ENCODE measurements around the gene LYRM4. TPM values are rescaled to one million over a fixed set of nuclear protein-coding genes. Genes with fewer than 3 reads are reported as not detected.
"Not testable (repeated sequence)": the region's sequence is repeated elsewhere in the genome, so short reads cannot be mapped to it uniquely, and the experiment has no call there.

LYRM4 gene
- total and polyA plus RNA-seq, 2 donors, result 20.6 to 20.8 TPM

DNA sequence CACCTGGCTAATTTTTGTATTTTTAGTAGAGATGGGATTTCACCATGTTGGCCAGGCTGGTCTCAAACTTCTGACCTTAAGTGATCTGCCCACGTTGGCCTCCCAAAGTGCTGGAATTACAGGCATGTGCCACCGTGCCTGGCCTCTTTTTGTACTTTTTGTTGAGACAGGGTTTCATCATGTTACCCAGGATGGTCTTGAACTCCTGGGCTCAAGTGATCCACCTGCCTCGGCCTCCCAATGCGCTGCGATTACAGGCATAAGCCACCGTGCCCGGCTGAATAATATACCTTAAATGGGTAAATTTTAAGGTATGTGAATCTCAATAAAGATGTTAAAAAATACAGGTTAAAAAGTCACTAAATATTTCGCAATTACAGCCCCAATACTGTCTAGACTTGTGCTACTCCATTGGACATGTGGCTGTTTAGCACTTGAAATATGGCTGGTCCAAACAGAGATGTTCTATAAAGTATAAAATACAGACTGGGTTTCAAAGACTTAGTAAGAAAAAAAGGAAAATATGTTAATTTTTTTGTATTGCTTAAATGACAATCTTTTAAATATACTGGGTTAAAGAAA is 133.6 kb downstream of the LYRM4 start:
- no peak overlapping the region for H3K4me3 ChIP-seq (ENCODE audit: low read depth, low read length)
- no peaks in the 10 kb centered on the region for H3K4me1 ChIP-seq (ENCODE audit: insufficient read depth)
- no peak for DNase-seq (ENCODE audit: extremely low spot score)
- H3K36me3 ChIP-seq (ENCODE audit: insufficient read depth), result no peaks in the 10 kb centered on the region
- H3K27ac ChIP-seq (ENCODE audit: low read depth), result no peak overlapping the region
- 89% methylated on average over 8 of the region's 8 CpGs for WGBS

DNA sequence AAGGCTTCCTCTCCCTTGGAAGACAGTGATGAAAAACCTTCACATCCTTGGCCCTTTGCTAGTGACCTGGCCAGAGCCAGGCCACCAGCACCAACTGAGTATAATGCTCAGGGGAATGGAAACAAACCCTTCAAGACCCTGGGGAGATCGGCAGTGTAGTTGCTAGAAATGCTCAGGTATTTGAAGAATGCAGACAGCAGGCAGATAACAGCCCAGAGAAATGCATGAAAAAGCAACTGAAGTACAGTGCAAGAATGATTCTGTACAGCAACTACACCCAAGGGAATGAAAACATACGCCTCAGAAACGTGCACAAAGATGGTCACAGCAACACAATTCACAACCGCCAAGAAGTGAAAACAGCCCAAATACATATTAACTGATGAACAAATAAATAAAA is 134.5 kb downstream of the LYRM4 start:
- Histone ChIP-seq H3K4me1 (ENCODE audit: insufficient read depth) (no peaks in the 10 kb centered on the region), H3K4me3 (ENCODE audit: low read depth, low read length) (no peak overlapping the region), H3K36me3 (ENCODE audit: insufficient read depth) (no peaks in the 10 kb centered on the region), H3K27ac (ENCODE audit: low read depth) (no peak overlapping the region)
- no peak for DNase-seq (ENCODE audit: extremely low spot score)
- WGBS, result 39% methylated on average over 4 of the region's 4 CpGs

DNA sequence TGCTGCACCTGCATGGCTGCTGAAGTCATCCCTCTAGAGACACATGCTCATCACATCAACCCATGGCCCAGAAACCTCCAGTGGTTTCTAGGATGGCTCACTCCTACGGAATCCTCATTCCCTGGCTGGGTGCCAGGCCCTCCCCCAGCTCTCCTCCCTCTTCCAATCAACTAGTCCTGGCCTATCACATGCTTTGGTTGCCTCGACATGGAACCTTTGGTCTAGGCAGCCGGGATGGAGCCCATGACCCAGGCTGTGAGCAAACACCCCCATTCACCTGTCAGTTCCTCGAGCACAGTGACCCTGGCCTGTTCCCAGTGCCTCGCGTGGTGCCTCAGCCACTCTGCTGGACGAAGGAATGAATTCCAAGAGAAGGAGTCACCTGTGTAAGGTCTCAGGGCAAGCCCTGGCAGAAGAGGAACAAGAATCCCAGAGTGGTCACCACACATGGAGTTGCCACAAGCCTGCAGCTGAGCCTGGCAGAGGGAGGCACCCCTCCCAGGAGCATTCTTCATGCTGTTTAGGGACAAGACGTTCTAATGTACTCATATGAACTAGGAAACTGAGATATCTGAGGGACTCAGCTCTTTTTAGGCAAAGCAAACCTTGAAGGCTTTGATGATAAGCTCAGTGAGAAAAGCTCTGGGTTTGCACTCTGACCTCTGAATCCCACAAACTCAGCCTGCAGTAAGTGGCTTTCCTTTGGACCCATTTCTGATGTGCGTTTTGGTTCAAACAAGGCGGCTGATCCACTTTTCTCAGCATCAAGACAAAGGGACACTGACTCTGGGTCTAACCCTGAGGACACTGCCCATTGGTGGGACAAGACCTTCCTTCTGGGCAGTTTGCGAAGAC is 135.4 kb downstream of the LYRM4 start:
- no peak for DNase-seq (ENCODE audit: extremely low spot score)
- Histone ChIP-seq H3K4me3 (ENCODE audit: low read depth, low read length) (no peak overlapping the region), H3K36me3 (ENCODE audit: insufficient read depth) (no peaks in the 10 kb centered on the region), H3K27ac (ENCODE audit: low read depth) (no peak overlapping the region), H3K4me1 (ENCODE audit: insufficient read depth) (no peaks in the 10 kb centered on the region)
- WGBS, result 88% methylated on average over 11 of the region's 11 CpGs

DNA sequence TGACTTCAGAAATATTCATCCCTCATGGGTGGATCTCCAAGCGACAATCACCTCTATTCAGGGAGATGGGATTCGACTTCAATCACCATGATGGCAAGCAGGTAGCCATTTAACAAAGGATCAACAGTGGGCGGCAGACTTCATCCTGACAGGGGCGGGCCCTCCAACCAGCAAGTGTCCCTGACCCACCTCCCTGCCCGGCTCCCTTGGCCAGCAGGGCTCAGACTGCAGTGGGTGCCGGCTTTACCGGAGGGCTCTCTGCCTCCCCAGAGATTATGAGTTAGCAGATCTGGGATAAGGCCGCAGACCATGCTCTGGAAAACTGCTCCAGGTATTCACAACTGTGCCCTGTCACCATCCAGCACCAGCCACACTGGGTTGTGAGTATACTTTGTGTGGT is 136.2 kb downstream of the LYRM4 start:
- no peak for DNase-seq (ENCODE audit: extremely low spot score)
- Histone ChIP-seq H3K4me1 (ENCODE audit: insufficient read depth) (no peaks in the 10 kb centered on the region), H3K27ac (ENCODE audit: low read depth) (no peak overlapping the region), H3K4me3 (ENCODE audit: low read depth, low read length) (no peak overlapping the region), H3K36me3 (ENCODE audit: insufficient read depth) (no peaks in the 10 kb centered on the region)
- WGBS, result 97% methylated on average over 8 of the region's 8 CpGs

DNA sequence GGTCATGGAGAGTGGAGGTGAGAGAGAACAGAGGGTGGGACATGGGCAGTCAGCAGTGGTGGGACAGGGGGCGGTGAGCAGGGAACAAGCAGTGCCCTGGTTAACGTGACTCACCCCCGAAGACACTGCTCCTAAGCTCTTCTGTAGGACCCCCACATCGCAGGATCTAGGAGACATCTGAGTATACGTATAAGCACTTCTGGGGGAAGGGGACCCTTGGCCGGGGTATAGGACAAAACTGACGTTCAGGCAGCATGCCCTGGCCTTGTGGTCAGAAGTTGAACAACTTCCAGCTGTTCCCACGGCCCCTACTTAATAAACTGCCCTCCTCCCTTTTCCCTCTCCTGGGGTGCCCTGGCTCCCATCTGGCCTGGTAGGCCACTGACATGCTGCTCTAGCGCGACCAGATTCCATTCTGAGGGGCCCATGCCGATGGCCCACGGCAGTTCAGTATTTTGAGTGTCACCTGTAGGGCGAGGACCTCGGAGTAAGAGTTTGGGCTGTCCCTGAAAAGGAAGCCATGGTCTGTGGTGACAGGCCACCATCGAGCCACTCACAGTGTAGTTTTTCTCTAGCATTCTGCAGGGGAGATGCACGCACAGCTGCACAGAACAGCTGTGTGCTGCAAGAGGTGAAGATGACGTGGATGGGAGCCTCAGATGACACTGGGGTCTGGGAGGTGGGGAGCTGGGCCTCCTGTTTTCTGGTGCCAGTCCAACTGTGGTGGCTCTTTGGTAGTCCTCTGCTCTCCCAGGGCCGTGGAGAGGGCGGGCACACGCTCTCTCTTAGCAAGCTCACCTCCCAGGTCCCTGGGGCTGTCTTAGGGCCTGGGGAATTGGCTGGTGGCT is 137.2 kb downstream of the LYRM4 start:
- no peak for DNase-seq (ENCODE audit: extremely low spot score)
- Histone ChIP-seq H3K36me3 (ENCODE audit: insufficient read depth) (no peaks in the 10 kb centered on the region), H3K4me1 (ENCODE audit: insufficient read depth) (no peaks in the 10 kb centered on the region), H3K4me3 (ENCODE audit: low read depth, low read length) (no peak overlapping the region), H3K27ac (ENCODE audit: low read depth) (no peak overlapping the region)
- 91% methylated on average over 20 of the region's 20 CpGs for WGBS

DNA sequence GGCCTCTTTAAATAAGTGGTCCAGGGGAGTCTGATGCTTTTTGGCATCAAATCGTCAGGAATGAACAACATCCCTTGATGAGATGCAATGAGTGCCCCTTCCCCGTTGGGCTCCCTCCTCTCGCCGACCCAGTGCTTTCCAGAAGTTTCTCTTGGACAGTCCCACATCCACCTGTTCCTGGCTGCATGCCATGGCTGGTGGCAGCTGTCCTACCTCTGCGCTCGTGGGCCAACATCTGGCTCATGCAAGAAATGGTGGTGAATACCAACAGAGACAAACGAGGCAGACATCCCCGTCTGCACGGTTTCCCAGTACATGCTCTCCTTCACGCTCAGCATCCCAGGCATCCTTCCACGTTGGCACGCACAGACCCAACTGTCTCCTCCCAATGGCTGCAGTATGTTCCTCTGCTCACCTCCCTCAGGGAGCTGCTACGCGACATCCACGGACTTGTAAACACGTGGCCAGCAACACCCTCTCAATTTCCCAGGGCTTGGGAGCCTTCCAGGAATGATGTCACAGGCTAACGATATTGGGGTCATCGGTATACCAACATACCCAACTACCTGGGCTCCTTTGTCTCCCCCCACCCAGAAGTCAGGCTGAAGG is 138.1 kb downstream of the LYRM4 start:
- H3K27ac ChIP-seq (ENCODE audit: low read depth), result no peak overlapping the region
- no peaks in the 10 kb centered on the region for H3K36me3 ChIP-seq (ENCODE audit: insufficient read depth)
- no peak overlapping the region for H3K4me3 ChIP-seq (ENCODE audit: low read depth, low read length)
- no peak for DNase-seq (ENCODE audit: extremely low spot score)
- H3K4me1 ChIP-seq (ENCODE audit: insufficient read depth), result no peaks in the 10 kb centered on the region
- 87% methylated on average over 18 of the region's 18 CpGs for WGBS

DNA sequence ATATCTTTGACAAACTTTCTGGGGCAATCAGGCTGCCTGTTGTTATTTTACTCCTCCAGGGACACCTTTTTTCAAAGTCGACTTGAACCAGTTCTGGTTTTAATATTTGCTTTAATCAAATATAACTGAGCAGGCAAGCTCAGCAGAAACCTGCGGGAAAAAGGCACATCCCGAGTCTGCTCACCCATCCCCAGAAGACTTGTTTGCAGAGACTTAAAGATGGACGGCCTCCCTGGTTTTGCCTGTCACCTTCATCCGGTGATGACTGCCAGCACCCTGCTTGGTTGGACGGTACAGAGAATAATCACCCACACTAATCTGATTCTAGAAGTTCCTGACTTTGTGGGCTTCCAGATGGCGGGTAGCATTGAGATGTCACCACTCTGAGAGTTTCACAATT is 138.8 kb downstream of the LYRM4 start:
- H3K4me3 ChIP-seq (ENCODE audit: low read depth, low read length), result no peak overlapping the region
- 86% methylated on average over 7 of the region's 7 CpGs for WGBS
- no peaks in the 10 kb centered on the region for H3K36me3 ChIP-seq (ENCODE audit: insufficient read depth)
- no peaks in the 10 kb centered on the region for H3K4me1 ChIP-seq (ENCODE audit: insufficient read depth)
- no peak for DNase-seq (ENCODE audit: extremely low spot score)
- no peak overlapping the region for H3K27ac ChIP-seq (ENCODE audit: low read depth)

DNA sequence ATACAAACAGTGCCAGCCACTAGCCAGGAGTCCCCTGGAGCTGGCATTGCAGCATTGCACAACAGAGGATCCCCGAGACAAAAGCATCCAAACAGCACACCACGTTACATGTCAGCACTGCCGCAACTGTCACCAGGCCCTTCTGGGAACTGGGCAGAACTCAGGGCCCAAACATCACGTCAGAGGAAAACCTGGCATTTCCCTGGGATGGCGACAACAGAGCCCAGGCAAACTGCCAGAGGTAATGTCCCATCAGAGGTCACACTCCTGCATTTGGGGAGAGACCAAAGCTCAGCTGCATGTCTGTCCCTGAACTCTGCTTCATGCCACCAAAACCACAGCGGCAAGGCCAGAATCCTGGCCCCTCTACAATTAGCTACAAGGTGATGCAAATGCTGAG is 139.3 kb downstream of the LYRM4 start:
- no peaks in the 10 kb centered on the region for H3K36me3 ChIP-seq (ENCODE audit: insufficient read depth)
- WGBS, result 84% methylated on average over 6 of the region's 6 CpGs
- H3K27ac ChIP-seq (ENCODE audit: low read depth), result no peak overlapping the region
- no peaks in the 10 kb centered on the region for H3K4me1 ChIP-seq (ENCODE audit: insufficient read depth)
- H3K4me3 ChIP-seq (ENCODE audit: low read depth, low read length), result no peak overlapping the region
- DNase-seq (ENCODE audit: extremely low spot score), result no peak

DNA sequence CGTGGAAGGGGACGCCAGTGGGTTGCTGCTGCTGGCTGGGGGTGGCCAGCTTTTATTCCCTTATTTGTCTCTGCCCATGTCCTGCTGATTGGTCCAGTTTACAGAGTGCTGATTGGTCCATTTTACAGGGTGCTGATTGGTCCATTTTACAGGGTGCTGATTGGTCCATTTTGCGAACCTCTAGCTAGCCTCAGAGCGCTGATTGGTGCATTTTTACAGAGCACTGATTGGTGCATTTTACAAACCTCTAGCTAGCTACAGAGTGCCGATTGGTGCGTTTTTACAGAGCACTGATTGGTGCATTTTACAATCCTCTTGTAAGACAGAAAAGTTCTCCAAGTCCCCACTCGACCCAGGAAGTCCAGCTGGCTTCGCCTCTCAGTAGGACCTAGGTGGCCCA is 140.2 kb downstream of the LYRM4 start:
- WGBS, result 97% methylated on average over 8 of the region's 8 CpGs
- H3K36me3 ChIP-seq (ENCODE audit: insufficient read depth); DNase-seq (ENCODE audit: extremely low spot score): not testable (repeated sequence)

DNA sequence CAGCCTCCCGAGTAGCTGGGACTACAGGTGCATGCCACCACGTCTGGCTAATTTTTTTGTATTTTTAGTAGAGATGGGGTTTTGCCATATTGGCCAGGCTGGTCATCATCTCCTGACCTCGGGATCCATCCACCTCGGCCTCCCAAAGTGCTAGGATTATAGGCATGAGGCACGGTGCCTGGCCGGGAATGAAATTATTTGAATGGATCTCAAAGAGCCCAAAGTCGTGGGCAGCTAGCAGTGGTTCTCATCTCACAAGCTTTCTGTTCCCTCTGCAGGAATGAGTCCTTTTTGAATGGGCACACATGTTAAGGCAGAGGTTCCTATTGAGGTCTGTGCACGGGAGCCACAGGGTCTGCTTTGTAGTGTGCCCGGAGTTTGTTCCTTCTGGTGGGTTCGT is 140.7 kb downstream of the LYRM4 start:
- Histone ChIP-seq H3K4me1 (ENCODE audit: insufficient read depth) (no peaks in the 10 kb centered on the region), H3K27ac (ENCODE audit: low read depth) (no peak overlapping the region), H3K4me3 (ENCODE audit: low read depth, low read length) (no peak overlapping the region), H3K36me3 (ENCODE audit: insufficient read depth) (no peaks in the 10 kb centered on the region)
- DNase-seq (ENCODE audit: extremely low spot score), result no peak
- 97% methylated on average over 10 of the region's 10 CpGs for WGBS

More for the DNA sequence above, 140.2 kb downstream of the LYRM4 start:
- not testable (repeated sequence) for H3K27ac ChIP-seq (ENCODE audit: low read depth); H3K4me1 ChIP-seq (ENCODE audit: insufficient read depth); H3K4me3 ChIP-seq (ENCODE audit: low read depth, low read length)

DNA sequence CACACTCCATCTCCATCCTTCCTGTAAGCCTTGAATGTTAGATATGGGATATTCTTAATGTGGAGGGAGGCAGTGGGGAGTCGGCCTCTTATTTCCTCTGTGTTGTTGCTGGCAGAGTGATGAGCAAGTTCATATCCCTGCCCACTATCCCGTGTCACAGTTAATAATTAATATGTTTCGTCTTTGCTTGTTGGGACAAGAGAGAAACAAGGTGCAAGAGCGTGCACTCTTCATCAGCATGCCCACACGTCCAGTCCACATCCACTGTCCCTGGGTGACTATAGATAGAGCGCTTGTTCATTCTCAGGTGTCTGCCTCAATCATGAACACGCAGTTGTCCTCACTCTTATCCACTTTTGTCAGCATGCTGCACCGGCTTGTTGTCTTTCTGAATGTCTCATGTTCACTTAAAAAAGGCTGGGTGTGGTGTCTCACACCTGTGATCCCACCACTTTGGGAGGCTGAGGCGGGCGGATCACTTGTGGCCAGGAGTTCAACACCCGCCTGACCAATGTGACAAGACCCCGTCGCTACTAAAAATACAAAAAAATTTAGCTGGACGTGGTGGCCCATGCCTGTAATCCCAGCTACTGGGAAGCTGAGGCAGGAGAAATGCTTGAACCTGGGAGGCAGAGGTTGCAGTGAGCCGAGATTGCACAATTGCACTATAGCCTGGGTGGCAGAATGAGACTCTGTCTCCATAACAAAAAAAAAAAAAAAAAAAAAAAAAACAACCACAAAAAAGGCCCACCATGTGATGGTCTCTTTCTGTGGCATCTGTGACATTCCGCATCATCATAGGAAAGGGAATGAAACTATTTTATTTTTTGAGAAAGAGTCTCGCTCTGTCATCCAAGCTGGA is 141.4 kb downstream of the LYRM4 start:
- Histone ChIP-seq H3K36me3 (ENCODE audit: insufficient read depth) (no peaks in the 10 kb centered on the region), H3K4me1 (ENCODE audit: insufficient read depth) (no peaks in the 10 kb centered on the region), H3K4me3 (ENCODE audit: low read depth, low read length) (no peak overlapping the region), H3K27ac (ENCODE audit: low read depth) (no peak overlapping the region)
- DNase-seq (ENCODE audit: extremely low spot score), result no peak
- 92% methylated on average over 17 of the region's 17 CpGs for WGBS

DNA sequence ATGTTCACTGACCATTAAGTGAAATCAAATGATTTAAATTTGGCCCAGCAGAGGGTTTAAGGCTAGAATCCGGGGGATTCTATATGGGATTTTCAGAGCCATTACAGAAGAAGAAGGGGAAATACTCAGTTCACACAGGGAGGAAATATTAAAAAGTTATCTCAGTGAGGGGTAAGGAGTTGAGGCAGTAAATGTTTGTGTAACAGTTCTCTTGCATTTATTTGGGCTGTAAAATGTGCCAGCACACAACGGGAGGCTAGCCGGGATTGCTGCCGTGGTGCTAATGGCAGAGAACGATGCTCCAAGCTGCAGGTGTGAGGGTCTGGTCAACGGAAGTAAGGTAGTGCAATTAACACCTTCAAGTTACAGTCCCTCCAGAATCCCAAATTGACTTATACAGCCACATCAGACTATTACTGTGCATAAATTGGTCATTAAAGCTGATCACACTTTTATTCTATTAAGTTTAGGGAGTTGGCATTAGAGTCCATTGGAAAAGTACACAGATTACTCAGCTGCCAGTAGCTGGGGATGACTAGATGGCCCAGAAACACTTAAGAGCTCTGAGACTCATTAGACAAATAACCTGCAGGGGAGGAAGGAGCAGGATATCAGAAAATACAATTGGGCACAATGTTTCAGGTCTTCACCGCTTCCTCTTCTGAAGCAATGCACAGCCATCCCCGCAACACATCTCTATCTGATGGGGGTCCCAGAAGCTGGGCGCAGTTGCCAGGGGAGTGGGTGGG is 144.3 kb downstream of the LYRM4 start:
- H3K36me3 ChIP-seq (ENCODE audit: insufficient read depth), result no peaks in the 10 kb centered on the region

More for the DNA sequence above, 144.3 kb downstream of the LYRM4 start:
- no peaks in the 10 kb centered on the region for H3K4me1 ChIP-seq (ENCODE audit: insufficient read depth)
- H3K4me3 ChIP-seq (ENCODE audit: low read depth, low read length), result no peak overlapping the region
- DNase-seq (ENCODE audit: extremely low spot score), result no peak
- no peak overlapping the region for H3K27ac ChIP-seq (ENCODE audit: low read depth)
- whole genome bisulfite sequencing, result 86% methylated on average over 9 of the region's 9 CpGs
